SH-SY5Y (cell line): ENCODE measurements around the gene RSPH4A.

ENCODE experiments used
- GATA2 ChIP-seq: IDR thresholded peaks from 2 replicates; pipeline ENCODE4 v1.6.1; 2011; ENCODE audit warnings: mild to moderate bottlenecking, low read depth, low read length
- GATA3 ChIP-seq: IDR thresholded peaks from 2 replicates; pipeline ENCODE4 v1.6.1; 2011; ENCODE audit warnings: low read depth, mild to moderate bottlenecking, low read length, moderate library complexity

The RSPH4A gene

GRCh38 chr6:116611056-116611455 is 5.2 kb upstream of the RSPH4A start:
- TF ChIP-seq GATA3 (no peak), GATA2 (no peak)

GRCh38 chr6:116616737-116617053 is 416 bp downstream of the RSPH4A start:
- TF ChIP-seq GATA3 = no peak
- TF ChIP-seq GATA2 = no peak

- TF ChIP-seq GATA2 (no peak), GATA3 (no peak)
These were observed 7.9 kb downstream of the RSPH4A start for GRCh38 chr6:116624036-116624805.

GRCh38 chr6:116625872-116626271 is 9.6 kb downstream of the RSPH4A start:
- TF ChIP-seq GATA3 = no peak
- no peak for TF ChIP-seq GATA2

GRCh38 chr6:116629563-116629981 is 13.3 kb downstream of the RSPH4A start:
- TF ChIP-seq GATA2 = no peak

- no peak for TF ChIP-seq GATA3
- no peak for TF ChIP-seq GATA2
These were observed 15.2 kb downstream of the RSPH4A start for GRCh38 chr6:116631379-116631990.

- no peak for TF ChIP-seq GATA3
- TF ChIP-seq GATA2 = no peak
These were observed 17.4 kb downstream of the RSPH4A start for GRCh38 chr6:116633685-116634084.

GRCh38 chr6:116648156-116648555 is 31.9 kb downstream of the RSPH4A start:
- TF ChIP-seq GATA3 (no peak), GATA2 (no peak)

GRCh38 chr6:116649129-116649528 is 32.9 kb downstream of the RSPH4A start:
- TF ChIP-seq GATA2 (no peak), GATA3 (no peak)

- TF ChIP-seq GATA3 (no peak), GATA2 (no peak)
These were observed 35.6 kb downstream of the RSPH4A start for GRCh38 chr6:116651916-116652315.

- TF ChIP-seq GATA3 (no peak), GATA2 (no peak)
These were observed 45.3 kb downstream of the RSPH4A start for GRCh38 chr6:116661594-116661993.

GRCh38 chr6:116662202-116662601 is 45.9 kb downstream of the RSPH4A start:
- no peak for TF ChIP-seq GATA3
- no peak for TF ChIP-seq GATA2

- TF ChIP-seq GATA2 (no peak), GATA3 (no peak)
These were observed 47.0 kb downstream of the RSPH4A start for GRCh38 chr6:116663308-116663707.

GRCh38 chr6:116665464-116665863 is 49.2 kb downstream of the RSPH4A start:
- no peak for TF ChIP-seq GATA2
- no peak for TF ChIP-seq GATA3

- TF ChIP-seq GATA2 = no peak
- TF ChIP-seq GATA3 = no peak
These were observed 50.6 kb downstream of the RSPH4A start for GRCh38 chr6:116666869-116667268.

- TF ChIP-seq GATA2 (no peak), GATA3 (no peak)
These were observed 51.3 kb downstream of the RSPH4A start for GRCh38 chr6:116667623-116668022.

- no peak for TF ChIP-seq GATA2
- no peak for TF ChIP-seq GATA3
These were observed 56.0 kb downstream of the RSPH4A start for GRCh38 chr6:116672306-116672705.

GRCh38 chr6:116676021-116676420 is 59.7 kb downstream of the RSPH4A start:
- TF ChIP-seq GATA3 (no peak), GATA2 (no peak)
